GM12878 (cell line): ENCODE results near the gene CSMD2. TPM values are rescaled to one million over a fixed set of nuclear protein-coding genes. Genes with fewer than 3 reads are reported as not detected.

Experiments
- ATAC-seq: fragments of 200-7000 bp; cut with Tn5 transposase; 3 replicates; pipeline ENCODE4 v1.9.1; 2020; ENCODE audit warnings: mild to moderate bottlenecking, moderate library complexity
- BruUV-seq: library from RNA; stranded (reverse); fragments of 400-500 nt; replicated peaks from 2 replicates; lab custom pipeline; 2021; lab: Mats Ljungman, UMichigan
- CTCF ChIA-PET: fragments of 300-600 bp; sonication (Branson Sonifier 250); formaldehyde crosslinking; extraction: SDS; loops from one replicate; lab custom pipeline; 2021; ENCODE audit warnings: inconsistent platforms; lab: Yijun Ruan, JAX
- POLR2A ChIA-PET: fragments of 350-600 bp; formaldehyde crosslinking; extraction: SDS; loops from one replicate; lab custom pipeline; 2021; ENCODE audit warnings: inconsistent platforms; lab: Charles Lee
- RAD21 ChIA-PET: fragments of 300-600 bp; sonication (Branson Sonifier 250); formaldehyde crosslinking; loops from one replicate; lab custom pipeline; 2023; ENCODE audit warnings: antibody characterized with exemption; ENCODE audit not compliant: unreplicated experiment; lab: Charles Lee
- SMC1A ChIA-PET: fragments of 300-600 bp; sonication (Branson Sonifier 250); formaldehyde crosslinking; loops from one replicate; lab custom pipeline; 2023; ENCODE audit not compliant: unreplicated experiment, uncharacterized antibody; lab: Charles Lee
- DNase-seq: peaks from one replicate; pipeline ENCODE4 v3.0.0-alpha.2; 2011; ENCODE audit warnings: low read depth, low spot score
- FAIRE-seq: peaks from 3 replicates; lab custom pipeline; 2011; peaks lifted over from hg19 to GRCh38; lab: Jason Lieb, UNC
- H2AFZ ChIP-seq: 2 replicates; pipeline ENCODE4 v1.6.0; 2011; ENCODE audit warnings: low read depth, low read length, control low read depth; ENCODE audit not compliant: control insufficient read depth
- H3K27ac ChIP-seq: 2 replicates; pipeline ENCODE4 v1.5.1; 2011; ENCODE audit warnings: control low read depth; ENCODE audit not compliant: control insufficient read depth, insufficient read depth
- H3K27me3 ChIP-seq, 2 experiments: replicated peaks in 1 of 2; 2 replicates each; pipeline versions ENCODE4 v1.6.0 to v1.6.1; 2011; ENCODE audit warnings: low read length in 1 of 2; ENCODE audit not compliant: control insufficient read depth in 2 of 2, insufficient read depth in 2 of 2
- H3K36me3 ChIP-seq, 2 experiments: 2 replicates each; pipeline ENCODE4 v1.5.1; 2011; ENCODE audit warnings: low read length in 1 of 2; ENCODE audit not compliant: control insufficient read depth in 2 of 2, insufficient read depth in 2 of 2
- H3K4me1 ChIP-seq: 2 replicates; pipeline ENCODE4 v1.6.1; 2011; ENCODE audit warnings: mild to moderate bottlenecking, low read length, moderate library complexity, mixed read lengths; ENCODE audit not compliant: control insufficient read depth, insufficient read depth
- H3K4me2 ChIP-seq: 2 replicates; pipeline ENCODE4 v1.6.0; 2011; ENCODE audit warnings: control low read depth; ENCODE audit not compliant: control insufficient read depth, insufficient read depth
- H3K4me3 ChIP-seq: fragments of 200-600 bp; sonication (generic); 2 replicates; pipeline ENCODE4 v1.5.1; 2016
- H3K79me2 ChIP-seq: 2 replicates; pipeline ENCODE4 v1.6.0; 2011; ENCODE audit warnings: low read length; ENCODE audit not compliant: control insufficient read depth, insufficient read depth
- H3K9ac ChIP-seq: 2 replicates; pipeline ENCODE4 v1.8.0; 2011; ENCODE audit warnings: low read length, control low read depth, mixed read lengths; ENCODE audit not compliant: control insufficient read depth, insufficient read depth
- H3K9me3 ChIP-seq: replicated peaks from 3 replicates; pipeline ENCODE4 v1.5.1; 2011; ENCODE audit warnings: mild to moderate bottlenecking, low read length; ENCODE audit not compliant: control insufficient read depth, insufficient read depth
- H4K20me1 ChIP-seq: 2 replicates; pipeline ENCODE4 v1.6.0; 2011; ENCODE audit not compliant: control insufficient read depth, insufficient read depth
- YBX1 ChIP-seq: fragments of 450-650 bp; IDR thresholded peaks from 2 replicates; pipeline ENCODE4 v1.6.1; 2016; ENCODE audit warnings: antibody characterized with exemption
- WGBS: methylation state at CpG from one replicate; pipeline ENCODE4 v1.1.6; 2016; ENCODE audit warnings: low lambda C conversion rate; ENCODE audit not compliant: insufficient replicate concordance, insufficient coverage; ENCODE audit errors: missing lambda C conversion rate; 5-methylcytosine and 5-hydroxymethylcytosine counted together
- in situ Hi-C: fragments of 300-500 bp; cut with MboI; formaldehyde crosslinking; loops from 9 replicates; pipeline ENCODE4 v1.14.3; 2018; ENCODE audit warnings: mixed read lengths
- intact Hi-C: fragments of 100-400 bp; cut with micrococcal nuclease; formaldehyde crosslinking; loops from one replicate; pipeline ENCODE4 v1.14.2; 2022; ENCODE audit not compliant: unreplicated experiment
- polyA plus RNA-seq, 11 experiments: library from polyadenylated mRNA; depleted of rRNA in 4 of 11; unstranded in 6 of 11; stranded (reverse) in 5 of 11; fragments of >200 nt; fragmentation: Nextera tagmentation in 4 of 11; fragmentation: Illumina TruSeq in 1 of 11; extraction: Ambion mirVana in 4 of 11; extraction: Trizol in 1 of 11; gene quantifications; 1 replicate in 1 of 11; 2 replicates in 10 of 11; pipeline versions ENCODE4 v1.2.1 to v1.2.3, GENCODE V29; 2011 to 2016; ENCODE audit warnings: inconsistent platforms in 2 of 11, missing spikeins in 2 of 11, low read depth in 1 of 11
- total RNA-seq, 4 experiments: library from RNA; depleted of rRNA in 3 of 4; stranded (reverse); fragments of >200 nt in 3 of 4; fragmentation: Illumina TruSeq in 1 of 4; extraction: Trizol in 1 of 4; gene quantifications; 2 replicates each; pipeline versions ENCODE4 v1.2.1 to v1.2.3, GENCODE V29; 2013 to 2021
- TF ChIP-seq, protein P1 (sequence below): IDR thresholded peaks from 2 replicates; pipeline ENCODE4 v1.6.1; 2011; ENCODE audit warnings: low read depth, mild to moderate bottlenecking, low read length, moderate library complexity, borderline replicate concordance; ENCODE audit errors: extremely low read depth
- TF ChIP-seq, protein P2 (sequence below): IDR thresholded peaks from 2 replicates; pipeline ENCODE4 v1.6.1; 2011; ENCODE audit warnings: low read depth, low read length, improper control_type of control experiment, borderline replicate concordance
- TF ChIP-seq, protein P3 (sequence below): fragments of 450-650 bp; IDR thresholded peaks from 2 replicates; pipeline ENCODE4 v1.6.1; 2017; ENCODE audit warnings: low read depth, mild to moderate bottlenecking, moderate library complexity
- TF ChIP-seq, protein P4 (sequence below): IDR thresholded peaks from 2 replicates; pipeline ENCODE4 v1.6.1; 2012; ENCODE audit warnings: improper control_type of control experiment, low read depth, low read length; ENCODE audit not compliant: insufficient replicate concordance
- TF ChIP-seq, protein P5 (sequence below): fragments of 450-650 bp; IDR thresholded peaks from 2 replicates; pipeline ENCODE4 v1.6.1; 2017; ENCODE audit warnings: antibody characterized with exemption, mild to moderate bottlenecking, moderate library complexity
- TF ChIP-seq, protein P6 (sequence below): fragments of 450-650 bp; conservative IDR thresholded peaks from 2 replicates; pipeline ENCODE4 v1.6.1; 2017; ENCODE audit warnings: mild to moderate bottlenecking, moderate library complexity

Gene CSMD2
- total and polyA plus RNA-seq, 10 of the 15 experiments (the other 5 are each of a cell fraction or from before 2014, with no cell fraction given) = under 0.01 TPM; not detected in 9

DNA sequence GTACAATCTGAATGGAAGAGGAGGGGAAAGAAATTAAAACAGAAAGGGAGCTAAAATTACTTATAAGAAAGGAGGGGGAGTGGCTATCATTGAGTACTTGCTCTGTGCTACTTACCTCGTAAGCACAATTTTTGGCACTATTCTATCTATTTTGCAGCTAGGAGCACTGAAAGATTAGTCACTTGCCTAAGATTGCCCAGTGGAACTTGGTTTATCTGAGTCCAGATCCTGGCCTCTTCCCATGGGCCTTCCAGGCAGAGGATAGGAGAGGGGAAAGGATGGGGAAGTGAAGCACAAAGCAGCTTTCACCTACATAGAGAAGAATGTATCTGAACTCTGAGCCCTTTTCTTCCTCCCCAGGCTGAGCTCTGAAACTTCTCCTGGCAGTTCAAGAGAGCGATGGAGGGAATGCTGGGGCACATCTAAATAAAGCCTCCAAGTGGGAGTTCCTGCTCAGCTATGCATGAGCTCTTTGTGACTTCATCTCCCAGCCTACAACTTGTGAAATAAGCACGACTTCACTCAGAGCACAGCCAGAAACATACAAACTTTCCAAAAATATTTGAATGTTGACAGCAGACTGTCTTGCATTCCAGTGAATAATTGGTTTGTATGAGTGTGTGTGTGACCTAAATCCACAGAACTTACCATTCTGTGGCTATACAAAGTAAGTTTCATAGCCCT lies 271.7 kb downstream of the CSMD2 start:
- SMC1A ChIA-PET = no interaction called here
- ATAC-seq (no peak), FAIRE-seq (no peak), DNase-seq (no peak)
- RAD21 ChIA-PET = no interaction called here
- WGBS = 26% methylated on average over 3 of the region's 3 CpGs
- Histone ChIP-seq H3K4me2 (no peak overlapping the region), H3K36me3 (no peaks in the 10 kb centered on the region), H3K27me3 (no peaks in the 10 kb centered on the region), H3K4me3 (no peak overlapping the region), H3K4me1 (no peaks in the 10 kb centered on the region), H4K20me1 (no peaks in the 10 kb centered on the region), H3K79me2 (no peaks in the 10 kb centered on the region), H3K9me3 (no peaks in the 10 kb centered on the region), H3K9ac (no peak overlapping the region), H2AFZ (no peak overlapping the region), H3K27ac (no peak overlapping the region)
- CTCF ChIA-PET = no interaction called here
- BruUV-seq = no TSS peak
- intact Hi-C loops = no loop called here
- POLR2A ChIA-PET = interaction anchor here (0.6 kb wide), 1 partner anchor 1237 kb away, joined by 3 read pairs; no protein-coding TSS in a partner anchor
- in situ Hi-C loops = no loop called here
- TF ChIP-seq, protein P1, sequence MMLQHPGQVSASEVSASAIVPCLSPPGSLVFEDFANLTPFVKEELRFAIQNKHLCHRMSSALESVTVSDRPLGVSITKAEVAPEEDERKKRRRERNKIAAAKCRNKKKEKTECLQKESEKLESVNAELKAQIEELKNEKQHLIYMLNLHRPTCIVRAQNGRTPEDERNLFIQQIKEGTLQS = no peak
- TF ChIP-seq YBX1 = no peak
- TF ChIP-seq, protein P2, sequence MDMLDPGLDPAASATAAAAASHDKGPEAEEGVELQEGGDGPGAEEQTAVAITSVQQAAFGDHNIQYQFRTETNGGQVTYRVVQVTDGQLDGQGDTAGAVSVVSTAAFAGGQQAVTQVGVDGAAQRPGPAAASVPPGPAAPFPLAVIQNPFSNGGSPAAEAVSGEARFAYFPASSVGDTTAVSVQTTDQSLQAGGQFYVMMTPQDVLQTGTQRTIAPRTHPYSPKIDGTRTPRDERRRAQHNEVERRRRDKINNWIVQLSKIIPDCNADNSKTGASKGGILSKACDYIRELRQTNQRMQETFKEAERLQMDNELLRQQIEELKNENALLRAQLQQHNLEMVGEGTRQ = no peak
- TF ChIP-seq, protein P3, sequence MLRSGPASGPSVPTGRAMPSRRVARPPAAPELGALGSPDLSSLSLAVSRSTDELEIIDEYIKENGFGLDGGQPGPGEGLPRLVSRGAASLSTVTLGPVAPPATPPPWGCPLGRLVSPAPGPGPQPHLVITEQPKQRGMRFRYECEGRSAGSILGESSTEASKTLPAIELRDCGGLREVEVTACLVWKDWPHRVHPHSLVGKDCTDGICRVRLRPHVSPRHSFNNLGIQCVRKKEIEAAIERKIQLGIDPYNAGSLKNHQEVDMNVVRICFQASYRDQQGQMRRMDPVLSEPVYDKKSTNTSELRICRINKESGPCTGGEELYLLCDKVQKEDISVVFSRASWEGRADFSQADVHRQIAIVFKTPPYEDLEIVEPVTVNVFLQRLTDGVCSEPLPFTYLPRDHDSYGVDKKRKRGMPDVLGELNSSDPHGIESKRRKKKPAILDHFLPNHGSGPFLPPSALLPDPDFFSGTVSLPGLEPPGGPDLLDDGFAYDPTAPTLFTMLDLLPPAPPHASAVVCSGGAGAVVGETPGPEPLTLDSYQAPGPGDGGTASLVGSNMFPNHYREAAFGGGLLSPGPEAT = no peak
- TF ChIP-seq, protein P4, sequence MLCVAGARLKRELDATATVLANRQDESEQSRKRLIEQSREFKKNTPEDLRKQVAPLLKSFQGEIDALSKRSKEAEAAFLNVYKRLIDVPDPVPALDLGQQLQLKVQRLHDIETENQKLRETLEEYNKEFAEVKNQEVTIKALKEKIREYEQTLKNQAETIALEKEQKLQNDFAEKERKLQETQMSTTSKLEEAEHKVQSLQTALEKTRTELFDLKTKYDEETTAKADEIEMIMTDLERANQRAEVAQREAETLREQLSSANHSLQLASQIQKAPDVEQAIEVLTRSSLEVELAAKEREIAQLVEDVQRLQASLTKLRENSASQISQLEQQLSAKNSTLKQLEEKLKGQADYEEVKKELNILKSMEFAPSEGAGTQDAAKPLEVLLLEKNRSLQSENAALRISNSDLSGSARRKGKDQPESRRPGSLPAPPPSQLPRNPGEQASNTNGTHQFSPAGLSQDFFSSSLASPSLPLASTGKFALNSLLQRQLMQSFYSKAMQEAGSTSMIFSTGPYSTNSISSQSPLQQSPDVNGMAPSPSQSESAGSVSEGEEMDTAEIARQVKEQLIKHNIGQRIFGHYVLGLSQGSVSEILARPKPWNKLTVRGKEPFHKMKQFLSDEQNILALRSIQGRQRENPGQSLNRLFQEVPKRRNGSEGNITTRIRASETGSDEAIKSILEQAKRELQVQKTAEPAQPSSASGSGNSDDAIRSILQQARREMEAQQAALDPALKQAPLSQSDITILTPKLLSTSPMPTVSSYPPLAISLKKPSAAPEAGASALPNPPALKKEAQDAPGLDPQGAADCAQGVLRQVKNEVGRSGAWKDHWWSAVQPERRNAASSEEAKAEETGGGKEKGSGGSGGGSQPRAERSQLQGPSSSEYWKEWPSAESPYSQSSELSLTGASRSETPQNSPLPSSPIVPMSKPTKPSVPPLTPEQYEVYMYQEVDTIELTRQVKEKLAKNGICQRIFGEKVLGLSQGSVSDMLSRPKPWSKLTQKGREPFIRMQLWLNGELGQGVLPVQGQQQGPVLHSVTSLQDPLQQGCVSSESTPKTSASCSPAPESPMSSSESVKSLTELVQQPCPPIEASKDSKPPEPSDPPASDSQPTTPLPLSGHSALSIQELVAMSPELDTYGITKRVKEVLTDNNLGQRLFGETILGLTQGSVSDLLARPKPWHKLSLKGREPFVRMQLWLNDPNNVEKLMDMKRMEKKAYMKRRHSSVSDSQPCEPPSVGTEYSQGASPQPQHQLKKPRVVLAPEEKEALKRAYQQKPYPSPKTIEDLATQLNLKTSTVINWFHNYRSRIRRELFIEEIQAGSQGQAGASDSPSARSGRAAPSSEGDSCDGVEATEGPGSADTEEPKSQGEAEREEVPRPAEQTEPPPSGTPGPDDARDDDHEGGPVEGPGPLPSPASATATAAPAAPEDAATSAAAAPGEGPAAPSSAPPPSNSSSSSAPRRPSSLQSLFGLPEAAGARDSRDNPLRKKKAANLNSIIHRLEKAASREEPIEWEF = no peak
- TF ChIP-seq, protein P5, sequence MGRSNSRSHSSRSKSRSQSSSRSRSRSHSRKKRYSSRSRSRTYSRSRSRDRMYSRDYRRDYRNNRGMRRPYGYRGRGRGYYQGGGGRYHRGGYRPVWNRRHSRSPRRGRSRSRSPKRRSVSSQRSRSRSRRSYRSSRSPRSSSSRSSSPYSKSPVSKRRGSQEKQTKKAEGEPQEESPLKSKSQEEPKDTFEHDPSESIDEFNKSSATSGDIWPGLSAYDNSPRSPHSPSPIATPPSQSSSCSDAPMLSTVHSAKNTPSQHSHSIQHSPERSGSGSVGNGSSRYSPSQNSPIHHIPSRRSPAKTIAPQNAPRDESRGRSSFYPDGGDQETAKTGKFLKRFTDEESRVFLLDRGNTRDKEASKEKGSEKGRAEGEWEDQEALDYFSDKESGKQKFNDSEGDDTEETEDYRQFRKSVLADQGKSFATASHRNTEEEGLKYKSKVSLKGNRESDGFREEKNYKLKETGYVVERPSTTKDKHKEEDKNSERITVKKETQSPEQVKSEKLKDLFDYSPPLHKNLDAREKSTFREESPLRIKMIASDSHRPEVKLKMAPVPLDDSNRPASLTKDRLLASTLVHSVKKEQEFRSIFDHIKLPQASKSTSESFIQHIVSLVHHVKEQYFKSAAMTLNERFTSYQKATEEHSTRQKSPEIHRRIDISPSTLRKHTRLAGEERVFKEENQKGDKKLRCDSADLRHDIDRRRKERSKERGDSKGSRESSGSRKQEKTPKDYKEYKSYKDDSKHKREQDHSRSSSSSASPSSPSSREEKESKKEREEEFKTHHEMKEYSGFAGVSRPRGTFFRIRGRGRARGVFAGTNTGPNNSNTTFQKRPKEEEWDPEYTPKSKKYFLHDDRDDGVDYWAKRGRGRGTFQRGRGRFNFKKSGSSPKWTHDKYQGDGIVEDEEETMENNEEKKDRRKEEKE = no peak
- TF ChIP-seq, protein P6, sequence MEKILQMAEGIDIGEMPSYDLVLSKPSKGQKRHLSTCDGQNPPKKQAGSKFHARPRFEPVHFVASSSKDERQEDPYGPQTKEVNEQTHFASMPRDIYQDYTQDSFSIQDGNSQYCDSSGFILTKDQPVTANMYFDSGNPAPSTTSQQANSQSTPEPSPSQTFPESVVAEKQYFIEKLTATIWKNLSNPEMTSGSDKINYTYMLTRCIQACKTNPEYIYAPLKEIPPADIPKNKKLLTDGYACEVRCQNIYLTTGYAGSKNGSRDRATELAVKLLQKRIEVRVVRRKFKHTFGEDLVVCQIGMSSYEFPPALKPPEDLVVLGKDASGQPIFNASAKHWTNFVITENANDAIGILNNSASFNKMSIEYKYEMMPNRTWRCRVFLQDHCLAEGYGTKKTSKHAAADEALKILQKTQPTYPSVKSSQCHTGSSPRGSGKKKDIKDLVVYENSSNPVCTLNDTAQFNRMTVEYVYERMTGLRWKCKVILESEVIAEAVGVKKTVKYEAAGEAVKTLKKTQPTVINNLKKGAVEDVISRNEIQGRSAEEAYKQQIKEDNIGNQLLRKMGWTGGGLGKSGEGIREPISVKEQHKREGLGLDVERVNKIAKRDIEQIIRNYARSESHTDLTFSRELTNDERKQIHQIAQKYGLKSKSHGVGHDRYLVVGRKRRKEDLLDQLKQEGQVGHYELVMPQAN = no peak
